CD14-positive monocyte (primary cell): ENCODE data around the gene STK32C. TPM values are rescaled to one million over a fixed set of nuclear protein-coding genes. Genes with fewer than 3 reads are reported as not detected.
"Not testable (repeated sequence)": the region's sequence is repeated elsewhere in the genome, so short reads cannot be mapped to it uniquely, and the experiment has no call there.

Source experiments
- DNase-seq, 3 donors: peaks; one replicate each; pipeline ENCODE4 v3.0.0-alpha.2; 2011 to 2022
- H2AFZ ChIP-seq: 2 replicates; pipeline ENCODE4 v1.6.0; 2012; ENCODE audit warnings: mild to moderate bottlenecking, low read depth, low read length, inconsistent platforms; ENCODE audit not compliant: insufficient read depth, poor library complexity, severe bottlenecking
- H3K27ac ChIP-seq, 2 donors: 1 replicate in 1 of 2; 2 replicates in 1 of 2; pipeline ENCODE4 v1.5.1; 2012 to 2013; ENCODE audit warnings: low read length in 2 of 2, control low read depth in 1 of 2, inconsistent platforms in 1 of 2, low read depth in 1 of 2, mild to moderate bottlenecking in 1 of 2
- H3K27me3 ChIP-seq, 2 donors: one replicate each; pipeline versions ENCODE4 v1.6.0 to v1.6.1; 2011 to 2013; ENCODE audit warnings: low read length in 2 of 2; ENCODE audit not compliant: control insufficient read depth in 2 of 2, insufficient read depth in 2 of 2
- H3K36me3 ChIP-seq, 2 donors: replicated peaks in 1 of 2; 1 replicate in 1 of 2; 2 replicates in 1 of 2; pipeline versions ENCODE4 v1.5.1 to v1.6.1; 2012 to 2013; ENCODE audit warnings: low read length in 2 of 2, control low read depth in 1 of 2, inconsistent platforms in 1 of 2, mild to moderate bottlenecking in 1 of 2; ENCODE audit not compliant: insufficient read depth in 2 of 2, control insufficient read depth in 1 of 2
- H3K4me1 ChIP-seq, 2 donors: 1 replicate in 1 of 2; 2 replicates in 1 of 2; pipeline versions ENCODE4 v1.5.1 to v1.6.1; 2012 to 2013; ENCODE audit warnings: low read length in 2 of 2, control low read depth in 1 of 2, inconsistent platforms in 1 of 2, mild to moderate bottlenecking in 1 of 2, moderate library complexity in 1 of 2; ENCODE audit not compliant: insufficient read depth in 2 of 2, control insufficient read depth in 1 of 2
- H3K4me2 ChIP-seq: replicated peaks from 2 replicates; pipeline ENCODE3; 2012; ENCODE audit warnings: low read length, moderate library complexity, mild to moderate bottlenecking; ENCODE audit not compliant: poor library complexity, severe bottlenecking; ENCODE audit errors: extremely low read depth
- H3K4me3 ChIP-seq, 3 experiments: fragments of 200-600 bp in 1 of 3; sonication (generic) in 1 of 3; replicated peaks in 1 of 3; 1 replicate in 2 of 3; 2 replicates in 1 of 3; pipeline ENCODE4 v1.5.1; 2011 to 2013; ENCODE audit warnings: low read length in 3 of 3, mild to moderate bottlenecking in 3 of 3, control low read depth in 2 of 3, low read depth in 2 of 3, inconsistent platforms in 1 of 3, moderate library complexity in 1 of 3
- H3K79me2 ChIP-seq: 2 replicates; pipeline ENCODE4 v1.6.0; 2012; ENCODE audit warnings: mild to moderate bottlenecking, control low read depth, inconsistent platforms, low read length, moderate library complexity; ENCODE audit not compliant: insufficient read depth
- H3K9ac ChIP-seq: 2 replicates; pipeline ENCODE4 v1.6.0; 2017; ENCODE audit warnings: low read length, mild to moderate bottlenecking; ENCODE audit not compliant: insufficient read depth, poor library complexity, severe bottlenecking
- H3K9me3 ChIP-seq, 2 donors: replicated peaks in 1 of 2; 1 replicate in 1 of 2; 2 replicates in 1 of 2; pipeline versions ENCODE4 v1.5.1 to v1.6.1; 2012 to 2013; ENCODE audit warnings: low read length in 2 of 2, control low read depth in 1 of 2; ENCODE audit not compliant: control insufficient read depth in 1 of 2, insufficient read depth in 1 of 2
- H4K20me1 ChIP-seq: 2 replicates; pipeline ENCODE4 v1.6.0; 2012; ENCODE audit warnings: mild to moderate bottlenecking, low read length, control low read depth, moderate library complexity; ENCODE audit not compliant: insufficient read depth
- H3K27ac Mint-ChIP-seq, 7 donors: one replicate each; pipeline ENCODE4 v1.8.0; 2020; ENCODE audit warnings: mild to moderate bottlenecking in 7 of 7, mixed read lengths in 7 of 7, moderate library complexity in 6 of 7, inconsistent platforms in 2 of 7
- H3K27me3 Mint-ChIP-seq, 3 donors: one replicate each; pipeline ENCODE4 v1.8.0; 2021 to 2022; ENCODE audit warnings: low read depth in 3 of 3, mild to moderate bottlenecking in 3 of 3, mixed read lengths in 3 of 3, moderate library complexity in 3 of 3, inconsistent platforms in 1 of 3
- H3K36me3 Mint-ChIP-seq, 2 donors: one replicate each; pipeline ENCODE4 v1.8.0; 2020; ENCODE audit warnings: mixed read lengths in 2 of 2, inconsistent platforms in 1 of 2, mild to moderate bottlenecking in 1 of 2
- H3K4me1 Mint-ChIP-seq: one replicate; pipeline ENCODE4 v1.8.0; 2020; ENCODE audit warnings: mild to moderate bottlenecking, mixed read lengths
- H3K4me3 Mint-ChIP-seq, 2 donors: one replicate each; pipeline ENCODE4 v1.8.0; 2020; ENCODE audit warnings: mild to moderate bottlenecking in 2 of 2, mixed read lengths in 2 of 2, moderate library complexity in 1 of 2
- H3K9me3 Mint-ChIP-seq, 7 donors: one replicate each; pipeline ENCODE4 v1.8.0; 2020 to 2022; ENCODE audit warnings: mixed read lengths in 7 of 7, mild to moderate bottlenecking in 6 of 7, moderate library complexity in 6 of 7, inconsistent platforms in 2 of 7
- CTCF ChIP-seq: fragments of 200-600 bp; IDR thresholded peaks from one replicate; pipeline ENCODE4 v1.8.0; 2022; ENCODE audit warnings: antibody characterized with exemption, mild to moderate bottlenecking
- WGBS: methylation state at CpG from one replicate; pipeline ENCODE4 v1.1.5; 2013; ENCODE audit warnings: missing lambda C conversion rate; ENCODE audit not compliant: insufficient coverage; 5-methylcytosine and 5-hydroxymethylcytosine counted together
- intact Hi-C, 2 donors: fragments of 100-400 bp; cut with micrococcal nuclease; formaldehyde crosslinking; loops; one replicate each; pipeline versions ENCODE4 v1.15.0 to v1.15.1; 2023
- polyA plus RNA-seq, 3 donors: library from polyadenylated mRNA; depleted of rRNA in 1 of 3; unstranded in 2 of 3; stranded (reverse) in 1 of 3; fragments of 300-500 nt in 2 of 3; fragments of >200 nt in 1 of 3; fragmentation: Illumina TruSeq in 2 of 3; gene quantifications; 1 replicate in 2 of 3; 2 replicates in 1 of 3; pipeline ENCODE4 v1.2.3, GENCODE V29; 2012 to 2021

STK32C gene
- polyA plus RNA-seq, 3 donors = 13.6 to 22.8 (median 18.4) TPM

DNA sequence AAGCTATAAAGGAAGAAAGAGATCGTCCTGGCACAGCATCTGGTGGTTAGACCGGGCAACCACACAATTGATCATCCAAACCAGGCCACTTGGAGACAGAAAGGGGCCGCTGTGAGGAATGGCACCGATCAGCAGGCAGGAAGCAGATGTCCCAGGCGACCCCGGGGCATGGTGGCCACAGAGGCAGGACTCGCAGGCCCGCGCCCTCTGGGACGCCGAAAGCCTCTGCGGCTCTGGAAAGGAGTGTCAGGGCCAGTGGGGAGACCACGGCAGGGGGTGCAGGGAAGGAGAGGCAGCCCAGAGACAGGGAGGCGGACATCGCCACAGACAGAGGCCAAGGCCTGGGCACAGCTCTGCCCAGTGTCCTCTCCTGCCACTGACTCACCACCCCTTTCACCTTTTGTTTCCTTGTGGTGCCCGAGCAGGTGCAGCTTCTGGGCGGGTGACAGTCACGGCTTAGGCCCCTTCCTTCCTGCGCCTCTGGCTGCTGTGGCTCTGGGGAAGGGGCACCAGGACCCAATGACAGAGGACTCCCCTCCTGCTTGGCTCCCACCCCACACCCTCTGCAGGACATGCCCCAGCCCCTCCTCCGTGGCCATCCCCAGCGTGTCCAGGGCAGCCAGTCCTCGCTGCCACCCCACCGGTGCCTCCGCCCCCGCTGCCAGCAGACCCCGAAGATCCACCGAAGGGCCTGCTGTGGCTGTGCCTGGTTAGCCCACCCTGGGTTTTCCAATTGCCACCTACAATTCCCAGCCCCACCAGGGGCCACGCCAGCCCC, 10.9 kb downstream of the STK32C start:
- intact Hi-C loops = no loop called here
- no peak overlapping the region for H3K27ac Mint-ChIP-seq
- H3K4me1 Mint-ChIP-seq = peaks cover 15% of the 10 kb centered on the region
- no peak overlapping the region for H2AFZ ChIP-seq
- no peak overlapping the region for H3K4me3 ChIP-seq
- no peaks in the 10 kb centered on the region for H3K79me2 ChIP-seq
- H3K4me1 ChIP-seq = no peaks in the 10 kb centered on the region
- H3K9me3 Mint-ChIP-seq = peaks cover 0 to 2% (median 0%) of the 10 kb centered on the region in 7 donors
- H3K36me3 ChIP-seq = no peaks in the 10 kb centered on the region
- DNase-seq = no peak
- H3K4me3 Mint-ChIP-seq = peak overlapping the region in 1 of 2 donors; percentile 11
- H3K27me3 ChIP-seq = no peaks in the 10 kb centered on the region
- no peaks in the 10 kb centered on the region for H3K9me3 ChIP-seq
- no peak overlapping the region for H3K4me2 ChIP-seq
- H4K20me1 ChIP-seq = peaks cover 92% of the 10 kb centered on the region
- H3K9ac ChIP-seq = no peak overlapping the region
- H3K27me3 Mint-ChIP-seq = peaks cover 0 to 20% (median 8%) of the 10 kb centered on the region in 3 donors
- WGBS = 45% methylated on average over 26 of the region's 28 CpGs
- H3K27ac ChIP-seq = no peak overlapping the region
- peaks cover 2 to 4% of the 10 kb centered on the region in 2 donors for H3K36me3 Mint-ChIP-seq
- no peak for TF ChIP-seq CTCF

- H3K9me3 ChIP-seq, H3K9me3 Mint-ChIP-seq, DNase-seq, H3K27ac Mint-ChIP-seq, H3K36me3 ChIP-seq, H3K4me2 ChIP-seq, H3K79me2 ChIP-seq, H3K4me3 ChIP-seq, H3K36me3 Mint-ChIP-seq, H3K27ac ChIP-seq, H3K9ac ChIP-seq, H2AFZ ChIP-seq, H3K4me3 Mint-ChIP-seq, H3K4me1 ChIP-seq, H3K27me3 ChIP-seq, intact Hi-C loops: not testable (repeated sequence)
- Mint-ChIP-seq H3K27me3 (peaks cover 0 to 20% (median 8%) of the 10 kb centered on the region in 3 donors), H3K4me1 (peaks cover 12% of the 10 kb centered on the region)
- WGBS = 90% methylated on average over 19 of the region's 23 CpGs
- H4K20me1 ChIP-seq = peaks cover 89% of the 10 kb centered on the region
Observed at GRCh38 chr10:132295481-132295880, 12.3 kb downstream of the STK32C start.
